ENCODE measurements around the gene STIM1.

- TF ChIP-seq CTCF (IDR thresholded peaks at IDR 0.05; ENCODE audit: low read depth, low read length, poor library complexity, severe bottlenecking) = no peak
- no peak for TF ChIP-seq EZH2phosphoT487 (IDR thresholded peaks at IDR 0.05; ENCODE audit: borderline replicate concordance, low read length)
Measured at GRCh38 chr11:3836903-3837302, 18.6 kb upstream of the STIM1 start.
